Measurements from ENCODE around the gene BCAN. TPM values are rescaled to one million over a fixed set of nuclear protein-coding genes. Genes with fewer than 3 reads are reported as not detected.

BCAN gene
- total RNA-seq, 1 donor from 2014 or later = not detected

DNA sequence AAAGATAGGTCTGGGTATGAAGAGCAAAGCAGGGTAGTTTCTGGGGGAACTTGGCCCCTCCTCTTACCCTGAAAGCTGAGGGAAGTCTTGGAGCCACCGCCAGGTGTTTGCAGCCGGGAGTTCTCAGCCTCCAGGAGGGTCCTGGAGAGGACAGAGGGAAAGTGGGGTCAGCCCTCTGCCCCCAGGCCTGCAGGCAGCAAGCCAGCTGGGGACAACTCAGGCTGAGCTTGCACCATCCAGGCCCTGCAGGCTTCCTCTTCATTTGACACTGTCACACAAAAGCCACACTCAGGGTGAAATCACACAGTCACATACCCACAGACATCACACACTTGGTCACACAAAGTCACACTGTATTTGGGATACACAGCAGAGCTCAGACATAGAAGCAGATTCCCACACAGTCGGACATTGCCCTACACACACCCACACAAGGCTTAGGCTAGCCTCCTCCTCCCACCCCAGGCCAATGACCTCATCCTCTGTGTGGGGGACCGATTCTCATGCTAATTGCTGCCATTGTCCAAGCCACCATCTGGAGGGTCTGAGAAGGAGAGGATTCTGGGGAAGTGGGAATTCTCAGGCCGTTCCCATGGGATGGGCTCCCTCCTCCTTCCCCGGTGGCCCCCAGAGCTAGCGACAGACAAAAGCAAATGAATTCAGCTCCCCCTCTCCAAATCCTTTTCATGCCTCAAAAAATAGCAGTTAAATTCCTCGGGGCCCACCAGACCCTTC lies 31.6 kb downstream of the BCAN start:
- intact Hi-C loops (cut with micrococcal nuclease) = no loop called here

DNA sequence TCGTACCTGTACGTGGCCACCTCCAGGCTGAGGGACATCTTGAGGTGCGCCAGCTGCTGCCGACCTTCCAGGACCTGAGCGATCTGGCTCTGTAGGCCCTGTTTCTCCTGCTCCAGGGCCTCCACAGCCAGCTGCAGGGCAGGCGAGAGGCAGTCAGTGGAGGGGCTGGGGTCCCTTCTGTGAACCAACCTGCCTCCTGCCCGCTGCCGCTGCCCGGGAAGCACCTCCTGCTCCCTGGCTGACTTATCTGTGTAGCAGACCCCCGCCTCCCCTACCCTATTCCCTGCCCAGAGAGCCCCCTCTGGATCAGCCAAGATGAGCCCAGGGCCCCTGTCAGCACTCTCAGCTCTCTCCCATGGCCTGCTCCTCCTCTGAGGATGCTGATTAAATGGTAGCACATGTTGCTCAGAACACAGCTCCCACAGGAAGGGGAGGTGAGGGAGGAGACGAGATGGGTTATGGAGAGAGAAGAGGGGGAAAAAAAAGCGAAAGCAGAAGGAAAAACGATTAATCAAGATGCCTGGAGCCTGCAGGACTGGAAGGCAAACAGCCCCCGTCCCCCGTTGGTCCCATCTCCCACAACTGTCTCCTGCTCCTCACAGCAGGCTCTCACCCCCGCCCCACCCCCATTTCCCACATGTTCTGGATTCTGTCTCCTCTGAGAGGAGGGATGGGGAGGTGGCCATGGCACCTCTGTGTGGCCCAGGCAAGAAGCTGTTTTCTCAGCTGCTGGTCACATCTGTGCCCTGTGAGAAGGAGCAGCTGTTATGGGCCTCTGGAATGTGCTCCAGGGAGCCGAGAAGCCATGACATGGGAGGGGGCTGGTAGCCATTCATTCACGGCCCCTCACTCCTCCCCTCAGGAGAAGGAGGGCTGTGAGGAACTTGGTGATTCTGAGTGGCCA lies 33.5 kb downstream of the BCAN start:
- intact Hi-C loops (cut with micrococcal nuclease) = no loop called here

DNA sequence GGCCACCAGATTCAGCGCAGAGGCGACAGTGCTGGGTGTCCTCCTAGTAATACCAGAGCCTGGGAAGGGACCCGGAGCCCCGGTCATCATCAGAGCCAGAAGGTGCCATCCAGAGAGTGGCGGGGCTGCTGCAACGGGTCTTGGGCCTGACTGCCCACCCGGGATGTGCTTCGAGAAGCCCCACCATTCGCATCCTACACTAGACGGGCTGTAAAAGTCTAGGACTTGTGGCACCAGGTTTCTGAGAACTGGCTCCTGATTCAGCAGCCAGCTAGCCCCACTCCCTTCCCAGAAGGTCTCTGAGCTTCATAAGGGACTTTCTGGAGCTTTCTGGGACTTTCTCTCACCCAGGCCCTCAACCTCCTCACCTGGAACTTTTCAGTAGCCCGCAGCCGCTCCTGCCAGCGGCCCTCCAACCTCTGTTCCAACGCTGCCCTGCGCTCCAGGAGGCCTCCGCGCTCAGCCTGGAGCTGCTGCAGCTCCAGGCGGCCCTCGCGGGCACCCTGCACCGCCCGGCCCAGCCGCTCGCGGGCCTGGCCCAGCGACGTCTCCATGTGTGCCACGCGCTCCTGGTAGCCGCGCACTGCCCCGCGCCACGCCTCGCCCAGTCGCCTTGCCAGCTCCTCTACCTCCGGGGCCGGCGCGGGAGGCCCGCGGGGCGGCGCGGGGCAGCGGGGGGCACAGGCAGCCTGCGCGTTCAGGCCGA lies 34.4 kb downstream of the BCAN start:
- intact Hi-C loops (cut with micrococcal nuclease) = no loop called here

DNA sequence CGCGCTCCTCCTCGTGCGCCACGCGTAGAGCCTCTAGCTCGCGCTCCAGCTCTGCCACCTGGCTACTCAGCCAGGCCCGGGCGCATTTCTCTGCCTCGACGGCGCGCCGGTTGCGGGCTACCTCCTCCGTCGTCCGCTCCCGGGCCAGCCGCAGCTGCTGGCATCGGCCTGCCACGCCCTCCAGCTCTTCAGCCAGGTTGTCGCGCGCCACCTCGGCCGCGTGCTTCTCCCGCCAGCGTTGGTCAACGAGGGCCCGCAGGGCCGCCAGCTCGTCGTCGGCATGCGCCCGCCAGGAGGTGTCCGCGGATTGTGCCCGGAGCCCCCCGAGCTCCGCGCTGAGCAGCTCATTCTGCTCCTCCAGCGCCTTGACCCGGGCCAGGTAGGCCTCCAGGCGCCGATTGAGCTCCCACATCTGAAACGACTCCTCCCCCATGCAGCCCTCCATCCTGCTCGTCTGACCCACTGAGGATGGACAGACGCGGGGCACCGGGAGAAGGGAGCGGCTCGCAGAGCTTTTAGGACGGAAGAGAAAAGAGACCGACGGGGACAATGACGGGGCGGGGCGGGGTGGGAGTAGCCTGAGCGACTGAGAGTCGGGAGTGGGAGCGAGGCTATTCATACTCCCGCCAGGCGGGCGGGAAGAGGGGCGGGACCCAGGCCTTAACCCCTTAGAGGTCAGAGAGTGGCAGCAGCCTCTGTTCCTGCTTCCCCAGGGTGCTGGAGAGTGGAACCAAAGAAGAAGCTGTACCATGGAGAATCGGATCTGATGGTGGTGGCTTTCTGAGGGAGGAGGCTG lies 35.1 kb downstream of the BCAN start, which contains the start of gene NES:
NES (minus strand) TSS at position 588 of the 796 bp plus-strand sequence; CDS start at position 445, 143 bp downstream.
- intact Hi-C loops (cut with micrococcal nuclease) = no loop called here

DNA sequence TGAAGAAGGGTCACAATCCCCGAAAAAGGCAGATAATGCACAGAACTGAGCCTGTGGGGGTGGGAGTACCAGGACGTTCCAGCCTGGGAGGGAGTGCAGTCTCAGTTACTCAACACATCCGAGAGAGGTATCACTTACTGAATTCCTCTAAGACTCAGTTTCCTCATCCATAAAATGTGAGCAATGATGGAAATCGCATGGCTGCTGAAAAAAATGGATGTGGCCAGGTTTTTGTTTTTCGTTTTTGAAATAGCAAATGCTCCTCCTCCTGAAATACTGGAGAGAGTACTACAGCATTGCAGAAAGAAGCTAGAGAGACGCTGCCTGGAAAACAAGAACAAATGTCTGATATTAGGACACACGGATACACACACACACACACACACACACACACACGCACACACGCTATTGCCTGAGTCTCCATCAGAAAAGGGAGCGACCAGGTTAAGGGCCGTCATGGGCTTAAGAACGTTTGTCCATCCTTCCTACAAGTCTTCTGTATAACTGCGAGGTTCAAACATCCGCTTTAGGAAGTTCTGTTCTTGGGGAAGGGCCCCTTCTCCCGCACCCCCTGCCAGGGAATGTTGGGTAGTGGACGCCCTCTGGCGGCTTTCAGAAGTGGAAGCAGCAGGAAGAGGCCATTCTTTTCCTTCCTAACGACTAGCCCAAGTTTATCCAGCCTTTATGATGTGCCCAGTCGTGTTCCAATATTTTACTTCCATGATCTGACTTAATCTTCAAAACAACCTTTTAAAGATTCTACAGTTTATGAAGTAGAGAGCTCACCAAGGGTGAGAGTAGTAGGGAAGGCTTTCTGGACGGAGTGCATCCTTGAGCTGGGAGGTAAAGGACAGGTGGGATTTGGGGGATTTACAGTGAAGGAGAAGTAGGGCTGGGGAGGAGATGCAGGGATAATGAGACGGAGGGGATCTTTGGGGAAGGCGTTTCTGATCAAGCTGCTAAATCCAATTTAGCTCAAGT lies 36.0 kb downstream of the BCAN start:
- intact Hi-C loops (cut with micrococcal nuclease) = loop anchor here (1.0 kb wide), 2 partner anchors 18 to 52 kb away; no protein-coding TSS in a partner anchor

DNA sequence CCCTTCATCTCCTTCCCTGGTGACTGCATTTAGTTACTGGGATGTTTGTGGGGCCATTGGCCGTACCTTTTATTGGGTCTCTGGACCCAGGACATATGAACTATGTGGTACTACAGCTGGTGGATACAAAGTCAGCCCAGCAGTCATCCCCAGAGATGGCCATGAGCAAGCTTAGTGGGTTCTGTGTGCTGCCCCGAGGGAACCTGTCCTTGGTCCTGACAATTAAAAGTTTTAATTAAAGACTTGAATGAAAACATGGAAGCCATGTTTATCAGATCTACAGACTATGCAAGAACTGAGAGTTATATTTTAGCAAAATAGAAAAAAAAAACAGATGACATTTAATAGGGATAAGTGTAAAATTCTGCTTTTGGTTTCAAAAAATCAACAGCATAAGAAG lies 38.1 kb downstream of the BCAN start:
- intact Hi-C loops (cut with micrococcal nuclease) = no loop called here

DNA sequence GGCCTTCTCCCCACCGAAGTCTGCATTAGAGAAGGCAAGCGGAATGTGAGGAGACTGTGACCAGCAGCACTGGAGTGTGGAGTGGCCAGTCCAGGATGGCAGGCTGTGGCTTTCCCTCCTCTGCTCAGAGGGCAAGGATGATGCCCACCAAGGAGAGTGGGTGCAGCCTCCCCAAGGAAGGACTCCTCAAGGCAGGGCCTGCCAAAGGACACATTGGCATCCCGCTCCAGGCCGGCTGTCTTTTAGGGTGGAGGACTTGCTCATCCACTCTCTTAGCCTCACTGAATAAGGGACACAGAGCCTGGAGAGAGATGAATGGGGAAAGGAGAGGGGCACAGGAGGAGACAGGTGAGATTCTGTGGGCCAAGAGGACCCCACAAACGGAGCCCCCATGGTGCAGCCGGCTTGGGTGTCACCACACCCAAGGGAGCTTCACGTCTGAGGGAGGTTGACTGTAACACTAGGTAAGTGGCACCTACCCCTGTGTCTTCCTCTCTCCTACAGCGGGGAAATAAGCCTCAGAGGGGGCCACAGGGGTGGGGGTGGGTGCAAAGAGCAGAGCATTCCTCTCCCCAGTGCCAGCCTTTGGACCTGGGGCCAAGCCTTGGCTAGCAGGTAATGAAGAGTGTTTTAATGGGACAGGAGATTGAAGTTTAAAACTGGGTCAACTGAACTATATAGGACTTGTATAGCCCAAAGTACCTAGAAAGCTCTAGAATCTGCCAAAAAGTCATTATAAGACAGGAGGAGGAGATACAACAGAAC lies 39.5 kb downstream of the BCAN start:
- intact Hi-C loops (cut with micrococcal nuclease) = no loop called here

DNA sequence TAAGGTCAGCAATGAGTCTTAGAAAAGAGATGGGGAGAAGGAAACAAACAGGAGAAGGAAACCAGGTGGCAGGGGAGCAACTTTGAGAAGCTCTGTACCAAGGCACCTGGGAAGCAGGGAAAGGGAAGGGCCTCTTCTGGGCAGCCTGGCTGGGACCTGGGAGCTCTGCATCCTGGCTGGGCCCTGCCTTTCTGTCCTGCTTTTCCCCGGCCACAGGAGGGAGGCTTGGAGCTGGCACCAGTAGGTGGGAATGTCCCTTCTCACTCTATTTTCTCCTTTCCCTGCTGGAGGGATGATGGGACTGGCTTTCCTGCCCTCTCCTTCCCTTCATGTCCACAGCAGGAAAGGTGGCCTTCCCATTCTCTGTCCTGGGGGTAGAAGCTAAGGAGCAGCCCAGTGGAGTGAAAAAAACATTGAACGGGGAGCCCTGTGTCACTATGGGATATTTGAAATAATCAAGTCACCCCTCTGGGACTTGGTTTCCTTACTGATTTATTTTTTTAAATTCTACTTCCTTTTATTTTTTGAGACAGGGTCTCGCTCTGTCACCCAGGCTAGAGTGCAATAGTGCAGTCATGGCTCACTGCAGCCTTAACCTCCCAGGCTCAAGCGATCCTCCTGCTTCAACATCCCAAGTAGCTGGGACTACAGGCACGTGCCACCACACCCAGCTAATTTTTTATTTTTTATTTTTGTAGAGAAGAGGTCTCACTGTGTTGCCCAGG lies 40.4 kb downstream of the BCAN start:
- intact Hi-C loops (cut with micrococcal nuclease) = no loop called here

DNA sequence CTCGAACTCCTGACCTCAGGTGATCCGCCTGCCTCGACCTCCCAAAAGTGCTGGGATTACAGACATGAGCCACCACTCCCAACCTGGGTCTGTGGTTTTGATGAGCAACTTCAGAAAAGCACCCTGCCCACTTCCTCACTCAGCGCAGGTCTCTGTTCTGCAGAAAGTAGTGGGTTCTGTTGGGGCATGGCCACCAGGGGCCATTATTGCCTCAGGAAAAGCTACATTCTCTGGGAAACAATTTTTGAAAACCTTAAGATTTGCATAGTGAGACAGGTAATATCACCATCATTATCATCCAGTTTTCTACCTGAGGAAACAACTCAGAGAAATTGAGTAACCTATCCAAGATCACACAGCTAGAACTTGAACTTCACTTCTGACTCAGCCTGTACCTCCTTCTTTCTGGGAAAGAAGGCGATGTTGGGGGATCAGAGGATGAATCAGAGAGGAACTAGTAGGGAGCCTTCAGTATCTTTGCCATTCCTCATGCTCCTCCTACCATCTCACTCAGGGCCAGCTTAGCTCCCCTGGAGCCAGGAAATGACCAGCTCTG lies 42.4 kb downstream of the BCAN start:
- intact Hi-C loops (cut with micrococcal nuclease) = no loop called here

DNA sequence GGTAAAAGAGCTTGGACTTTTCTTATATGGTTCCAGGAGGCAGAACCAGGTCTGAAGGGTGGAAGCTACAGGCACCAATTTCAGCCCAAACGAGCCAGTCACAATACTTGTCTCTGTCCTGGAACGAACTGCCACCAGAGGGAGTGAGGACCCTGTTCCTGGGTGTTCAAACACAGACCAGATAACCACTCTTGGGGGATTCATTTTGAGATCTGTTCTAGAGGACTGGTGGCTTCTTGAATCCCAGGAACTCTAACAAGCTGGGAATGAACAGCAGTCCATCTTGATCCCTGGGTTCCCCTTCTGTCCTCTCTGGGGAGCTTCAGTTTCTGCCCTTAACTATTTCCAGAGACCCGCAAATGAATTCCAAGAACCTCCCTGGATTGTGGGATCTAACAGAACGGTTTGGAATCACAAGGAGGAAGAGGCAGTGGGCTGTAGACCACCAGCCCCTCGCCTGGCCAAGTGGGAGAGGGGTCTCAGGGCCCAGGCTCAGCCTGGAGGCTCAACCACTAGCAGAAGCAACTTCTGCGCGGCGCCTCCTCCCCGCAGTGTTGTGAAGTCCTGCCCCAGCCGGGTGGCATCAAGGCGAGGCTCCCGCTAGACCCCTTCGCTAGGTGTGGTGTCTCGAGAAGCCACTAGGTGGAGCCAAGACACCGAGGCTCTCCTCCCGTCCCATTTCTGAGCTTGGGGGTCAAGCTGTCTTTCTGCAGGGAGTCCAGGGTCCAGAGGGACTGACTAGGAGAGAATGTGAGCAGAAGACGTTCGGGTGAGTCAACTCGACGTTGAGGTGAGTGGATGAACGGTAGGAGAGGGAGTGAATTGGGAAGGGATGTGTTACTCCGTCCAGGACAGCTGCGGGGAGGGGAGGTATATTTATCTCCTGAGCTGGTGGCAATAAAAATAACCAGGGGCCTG lies 47.4 kb downstream of the BCAN start:
- intact Hi-C loops (cut with micrococcal nuclease) = loop anchor here (1.0 to 2.0 kb wide), 6 partner anchors 17 to 238 kb away; partner anchors contain the start of gene PRCC

DNA sequence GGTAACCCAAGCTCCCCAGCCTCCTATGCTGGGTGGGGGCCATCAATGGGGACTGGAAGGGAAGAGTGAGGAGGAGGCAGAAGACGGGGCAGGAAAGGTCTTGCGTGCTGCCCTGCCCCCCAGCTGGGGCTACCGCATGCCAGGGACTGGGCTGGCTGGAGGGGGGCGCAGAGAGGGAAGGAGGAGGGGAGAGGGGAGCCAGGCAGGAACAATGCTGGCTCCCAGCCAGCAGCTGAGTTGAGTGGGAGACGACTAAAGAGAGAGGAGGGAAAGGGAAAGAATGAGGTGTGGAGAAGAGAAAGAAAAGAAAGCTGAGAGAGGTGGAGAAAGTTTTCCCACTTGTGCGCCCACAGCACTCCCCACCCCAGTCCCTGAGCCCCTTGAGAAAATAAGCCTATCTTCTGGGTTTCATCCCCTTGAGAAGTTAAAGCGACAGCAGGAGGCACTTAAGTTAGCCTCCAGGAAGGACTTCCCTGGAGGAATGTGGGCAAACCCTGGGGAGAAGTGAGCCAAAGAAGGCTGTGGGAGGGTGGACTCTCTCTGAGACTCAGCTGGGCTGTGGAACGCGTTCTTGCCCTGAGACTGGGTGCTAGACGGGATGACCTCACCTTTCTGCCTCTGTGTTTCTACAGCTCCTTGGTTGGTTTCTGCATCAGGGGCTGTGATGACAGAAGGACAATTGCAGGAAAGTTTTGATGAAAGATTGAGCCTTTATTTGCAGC lies 48.2 kb downstream of the BCAN start:
- intact Hi-C loops (cut with micrococcal nuclease) = loop anchor here (1.0 to 2.0 kb wide), 6 partner anchors 16 to 237 kb away; partner anchors contain the start of gene PRCC

DNA sequence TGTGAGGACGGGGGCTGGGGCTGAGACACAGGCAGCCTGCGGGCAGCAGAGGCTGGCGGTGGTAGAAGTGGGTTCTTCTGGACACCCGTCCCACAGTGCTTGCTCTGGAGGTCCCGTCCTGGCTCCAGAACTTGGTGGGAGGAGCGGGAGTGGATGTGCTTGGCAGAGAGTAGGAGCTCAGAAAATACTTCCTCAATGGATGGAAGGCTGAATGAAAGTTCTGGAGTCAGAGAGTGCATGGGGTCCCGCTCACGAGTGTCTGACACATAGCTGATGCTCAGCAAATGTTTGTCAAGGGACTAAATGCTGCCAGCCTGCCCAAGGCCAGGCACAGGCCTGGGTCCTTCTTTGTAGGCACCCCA lies 48.7 kb downstream of the BCAN start:
- intact Hi-C loops (cut with micrococcal nuclease) = no loop called here

DNA sequence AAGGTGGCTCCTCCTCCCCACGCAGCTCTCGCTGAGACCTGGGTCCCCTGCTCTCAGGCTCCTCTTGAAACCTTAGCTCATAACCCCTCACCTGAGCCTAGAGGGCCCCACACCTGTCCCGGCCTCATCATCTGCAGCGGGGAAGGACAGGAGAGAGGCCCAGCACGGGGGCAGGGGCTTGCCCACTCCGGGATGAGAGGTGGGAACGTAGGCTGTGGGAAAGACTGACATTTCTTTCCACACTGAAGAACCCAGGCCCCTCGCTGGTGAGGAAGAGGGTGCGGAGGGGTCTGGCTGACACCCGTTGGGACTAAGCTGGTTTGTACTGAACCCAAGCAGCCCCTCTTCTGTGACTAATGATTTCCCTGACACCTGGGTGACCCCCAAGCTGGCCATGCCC lies 49.3 kb downstream of the BCAN start:
- intact Hi-C loops (cut with micrococcal nuclease) = no loop called here

DNA sequence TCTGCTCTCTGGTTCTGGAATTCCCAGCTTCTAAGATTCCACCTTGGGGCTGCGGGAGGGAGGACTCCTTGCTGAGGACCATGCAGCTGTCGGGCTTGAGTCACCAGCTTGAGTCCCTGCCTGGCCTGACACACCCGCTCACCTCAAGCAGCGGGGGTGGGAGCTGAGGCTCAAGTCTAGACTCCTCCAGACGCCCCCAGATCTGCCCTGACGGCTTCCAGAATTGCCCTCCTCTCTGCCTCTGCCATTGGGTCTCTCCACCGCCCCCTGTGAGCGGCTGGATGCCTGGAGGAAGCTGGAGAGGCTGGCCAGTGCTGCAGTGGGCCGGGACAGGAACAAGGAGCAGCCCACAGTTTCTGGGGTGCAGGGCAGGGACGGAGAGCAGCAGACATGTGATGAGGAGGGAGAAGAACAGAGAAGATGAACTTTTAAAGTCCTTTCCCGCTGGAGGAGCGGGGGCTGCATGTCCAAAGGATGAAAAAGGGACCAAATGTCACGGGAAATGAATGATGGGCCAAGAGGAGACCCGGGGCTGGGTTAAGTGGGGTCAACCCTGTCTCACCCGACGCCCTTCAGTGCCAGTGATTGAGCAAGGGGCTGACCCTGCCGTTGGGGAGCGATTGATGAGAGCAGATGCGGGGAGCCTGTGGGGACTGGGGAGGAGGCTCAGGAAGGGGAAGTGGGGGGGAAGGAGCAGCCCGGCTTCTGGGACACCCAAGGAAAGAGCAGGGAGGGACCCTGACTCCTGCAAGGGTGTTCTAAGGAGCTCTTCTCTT lies 49.9 kb downstream of the BCAN start:
- intact Hi-C loops (cut with micrococcal nuclease) = no loop called here

DNA sequence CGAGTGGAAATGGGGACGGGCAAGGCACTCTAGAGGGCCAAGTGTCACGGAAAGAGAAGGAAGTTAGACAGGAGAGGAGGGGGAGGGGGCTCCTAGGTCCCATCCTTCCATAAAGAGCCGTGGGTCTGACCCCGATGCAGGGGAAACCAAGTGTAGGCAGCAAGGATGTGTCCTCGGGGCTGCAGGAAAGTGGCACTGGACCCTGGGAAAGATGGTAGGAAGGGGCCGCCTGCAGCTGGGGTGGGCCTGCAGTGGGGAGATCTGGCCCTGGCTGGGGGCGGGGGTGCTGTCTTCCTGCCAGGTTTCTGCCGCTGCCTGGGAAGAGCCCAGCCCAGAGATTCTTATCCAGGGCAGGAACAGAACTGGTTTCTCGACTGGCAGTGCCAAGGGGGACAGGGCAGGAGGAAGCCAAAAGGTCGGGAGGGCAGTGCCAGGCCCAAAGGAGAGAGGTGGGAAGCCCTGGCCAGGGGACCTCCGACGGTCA lies 50.6 kb downstream of the BCAN start:
- intact Hi-C loops (cut with micrococcal nuclease) = no loop called here
